SK-N-MC (cell line): ENCODE data around the gene CLK3.

Experiments used
- EZH2 ChIP-seq: fragments of 200-600 bp; sonication (generic); IDR thresholded peaks from one replicate; pipeline ENCODE4 v1.6.1; 2017; ENCODE audit warnings: antibody characterized with exemption
- FOXP2 ChIP-seq: optimal IDR thresholded peaks from 2 replicates; pipeline ENCODE3; 2011; ENCODE audit warnings: mild to moderate bottlenecking, moderate library complexity; ENCODE audit not compliant: insufficient read depth; ENCODE audit errors: extremely low read length, control extremely low read depth
- POLR2AphosphoS5 ChIP-seq: IDR thresholded peaks from 2 replicates; pipeline ENCODE4 v1.6.1; 2012; ENCODE audit warnings: mild to moderate bottlenecking, low read depth, low read length, borderline replicate concordance

DNA sequence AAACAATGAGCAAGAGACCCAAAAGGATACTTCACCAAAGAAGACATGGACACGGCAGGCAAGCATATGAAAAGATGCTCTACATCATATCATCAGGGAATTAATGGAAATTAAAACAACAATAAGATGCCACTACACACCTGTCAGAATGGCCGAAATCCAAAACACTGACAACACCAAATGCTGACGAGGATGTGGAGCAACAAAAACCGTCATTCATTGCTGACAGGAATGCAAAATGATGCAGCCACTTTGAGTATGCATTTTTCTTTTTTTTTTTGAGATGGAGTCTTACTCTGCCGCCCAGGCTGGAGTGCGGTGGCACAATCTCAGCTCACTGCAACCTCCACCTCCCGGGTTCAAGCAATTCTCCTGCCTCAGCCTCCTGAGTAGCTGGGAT is 61.2 kb downstream of the CLK3 start:
- TF ChIP-seq POLR2AphosphoS5: no peak
- TF ChIP-seq EZH2: no peak
- no peak for TF ChIP-seq FOXP2
